ENCODE data around the gene PHAX. TPM values are rescaled to one million over a fixed set of nuclear protein-coding genes. Genes with fewer than 3 reads are reported as not detected.
"Not testable (repeated sequence)": the region's sequence is repeated elsewhere in the genome, so short reads cannot be mapped to it uniquely, and the experiment has no call there.

Gene PHAX
- total RNA-seq, 1 experiment from 2014 or later = 43.0 TPM

DNA sequence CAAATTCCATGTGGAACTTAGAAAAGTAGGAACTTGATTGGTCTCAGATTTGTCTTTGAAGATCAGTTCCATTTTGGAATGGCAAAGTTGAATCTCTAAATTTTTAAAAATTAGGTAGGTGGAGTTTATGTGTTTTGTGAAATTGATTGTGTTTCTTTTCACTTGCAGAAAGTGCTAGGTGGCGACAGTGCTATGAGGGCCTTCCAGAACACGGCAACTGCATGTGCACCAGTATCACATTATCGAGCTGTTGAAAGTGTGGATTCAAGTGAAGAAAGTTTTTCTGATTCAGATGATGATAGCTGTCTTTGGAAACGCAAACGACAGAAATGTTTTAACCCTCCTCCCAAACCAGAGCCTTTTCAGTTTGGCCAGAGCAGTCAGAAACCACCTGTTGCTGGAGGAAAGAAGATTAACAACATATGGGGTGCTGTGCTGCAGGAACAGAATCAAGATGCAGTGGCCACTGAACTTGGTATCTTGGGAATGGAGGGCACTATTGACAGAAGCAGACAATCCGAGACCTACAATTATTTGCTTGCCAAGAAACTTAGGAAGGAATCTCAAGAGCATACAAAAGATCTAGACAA, 2.8 kb downstream of the PHAX start:
- DNase-seq (ENCODE audit: low read depth) = no peak

DNA sequence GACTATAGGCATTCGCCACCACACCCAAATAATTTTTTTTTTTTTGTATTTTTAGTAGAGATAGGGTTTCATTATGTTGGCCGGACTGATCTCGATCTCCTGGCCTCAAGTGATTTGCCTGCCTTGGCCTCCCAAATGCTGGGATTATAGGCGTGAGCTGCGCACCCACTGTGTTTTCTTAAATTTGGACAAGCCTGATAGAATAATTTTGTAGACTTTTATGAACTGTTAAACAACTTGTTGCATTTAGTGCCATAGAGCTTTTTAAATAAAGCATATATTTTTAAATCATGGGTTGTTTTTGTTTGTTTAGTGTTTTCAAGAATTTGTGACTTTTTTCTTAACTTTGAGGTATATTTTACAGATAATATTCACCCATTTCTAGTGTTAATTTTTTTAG, 4.8 kb downstream of the PHAX start:
- no peak for DNase-seq (ENCODE audit: low read depth)

DNA sequence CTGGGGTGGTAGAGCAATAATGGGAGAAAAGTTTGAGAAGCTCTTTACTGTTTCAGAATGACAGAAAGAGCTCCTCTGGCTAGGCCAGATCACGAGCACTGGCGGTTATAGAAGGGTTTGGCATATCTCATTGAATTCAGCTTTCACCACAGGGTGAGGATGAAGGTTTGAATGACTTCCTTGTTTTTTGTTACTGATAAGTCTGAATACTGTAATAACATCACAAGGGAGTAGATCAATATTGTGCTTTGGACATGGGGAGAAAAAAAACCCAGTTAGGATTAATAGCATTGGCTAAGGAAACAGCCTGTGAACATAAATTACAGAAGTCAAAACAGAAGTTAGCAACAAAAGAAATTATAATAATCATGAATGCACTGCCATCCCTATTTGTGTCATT, 9.4 kb downstream of the PHAX start:
- DNase-seq (ENCODE audit: low read depth) = no peak

DNA sequence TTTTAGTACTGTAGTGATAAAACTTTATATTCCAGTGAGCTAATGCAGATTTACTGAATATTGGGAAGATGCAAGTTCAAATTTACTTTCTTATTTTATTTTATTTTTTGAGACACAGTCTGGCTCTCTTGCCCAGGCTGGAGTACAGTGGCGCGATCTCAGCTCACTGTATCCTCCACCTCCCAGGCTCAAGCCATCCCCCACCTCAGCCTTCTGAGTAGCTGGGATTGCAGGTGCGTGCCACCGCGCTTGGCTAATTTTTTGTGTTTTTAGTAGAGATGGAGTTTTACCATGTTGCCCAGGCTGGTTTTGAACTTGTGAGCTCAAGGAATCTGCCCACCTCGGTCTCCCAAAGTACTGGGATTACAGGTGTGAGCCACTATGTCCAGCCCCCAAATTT, 9.9 kb downstream of the PHAX start:
- no peak for DNase-seq (ENCODE audit: low read depth)

DNA sequence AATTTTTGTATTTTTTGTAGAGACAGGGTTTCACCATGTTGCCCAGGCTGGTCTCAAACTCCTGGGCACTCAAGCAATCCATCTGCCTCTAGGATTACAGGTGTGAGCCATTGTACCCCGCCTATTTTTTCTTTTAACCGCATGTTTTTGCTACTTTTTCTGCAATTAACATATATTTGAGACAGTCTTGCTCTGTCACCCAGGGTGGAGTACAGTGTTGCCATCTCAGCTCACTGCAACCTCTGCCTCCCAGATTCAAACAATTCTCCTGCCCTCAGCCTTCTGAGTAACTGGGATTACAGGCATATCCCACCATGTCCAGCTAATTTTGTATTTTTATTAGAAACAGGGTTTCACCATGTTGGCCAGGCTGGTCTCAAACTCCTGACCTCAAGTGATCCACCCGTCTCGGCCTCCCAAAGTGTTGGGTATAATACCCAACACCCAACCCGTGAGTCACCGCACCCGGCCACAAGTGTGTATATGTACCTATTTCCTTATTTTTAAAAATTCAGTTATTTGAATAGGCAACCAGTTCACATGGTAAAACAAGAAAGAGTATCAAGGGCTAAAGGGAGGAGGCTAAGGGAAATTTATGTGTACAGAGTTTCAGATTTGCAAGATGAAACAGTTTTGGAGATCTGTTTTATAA, 13.3 kb downstream of the PHAX start:
- DNase-seq (ENCODE audit: low read depth) = no peak

DNA sequence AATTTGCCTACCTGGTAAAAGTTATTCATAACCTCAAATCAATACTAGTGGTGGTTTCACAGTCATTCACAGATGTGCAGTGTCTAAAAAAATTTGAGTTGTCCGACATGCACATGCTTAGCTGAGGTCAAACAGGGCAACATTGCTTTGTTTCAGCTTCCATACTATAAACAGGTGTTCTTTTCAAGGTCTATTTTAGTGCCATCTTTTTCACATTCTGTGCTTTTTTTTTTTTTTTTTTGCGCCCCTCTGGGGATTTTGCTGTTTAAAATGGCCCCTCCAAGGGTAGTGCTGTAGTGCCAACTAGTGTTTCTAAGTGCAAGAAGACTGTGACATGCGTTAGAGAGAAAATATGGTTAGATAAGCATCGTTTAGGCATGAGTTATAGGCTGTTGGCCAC, 14.5 kb downstream of the PHAX start:
- no peak for DNase-seq (ENCODE audit: low read depth)

DNA sequence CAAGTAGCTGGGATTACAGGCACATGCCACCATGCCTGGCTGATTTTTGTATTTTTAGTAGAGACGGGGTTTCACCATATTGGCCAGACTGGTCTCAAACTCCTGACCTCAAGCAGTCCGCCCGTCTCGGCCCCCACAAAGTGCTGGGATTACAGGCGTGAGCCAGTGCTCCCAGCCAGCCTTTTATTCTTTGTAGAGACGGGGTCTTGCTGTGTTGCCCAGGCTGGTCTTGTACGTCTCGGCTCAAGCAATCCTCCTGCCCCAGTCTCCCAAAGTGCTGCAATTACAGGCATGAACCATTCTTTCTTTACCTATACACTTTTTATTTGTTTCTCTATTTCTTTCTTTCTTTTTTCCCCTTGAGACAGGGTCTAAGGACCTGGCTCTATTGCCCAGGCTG, 16.9 kb downstream of the PHAX start:
- not testable (repeated sequence) for DNase-seq (ENCODE audit: low read depth)

DNA sequence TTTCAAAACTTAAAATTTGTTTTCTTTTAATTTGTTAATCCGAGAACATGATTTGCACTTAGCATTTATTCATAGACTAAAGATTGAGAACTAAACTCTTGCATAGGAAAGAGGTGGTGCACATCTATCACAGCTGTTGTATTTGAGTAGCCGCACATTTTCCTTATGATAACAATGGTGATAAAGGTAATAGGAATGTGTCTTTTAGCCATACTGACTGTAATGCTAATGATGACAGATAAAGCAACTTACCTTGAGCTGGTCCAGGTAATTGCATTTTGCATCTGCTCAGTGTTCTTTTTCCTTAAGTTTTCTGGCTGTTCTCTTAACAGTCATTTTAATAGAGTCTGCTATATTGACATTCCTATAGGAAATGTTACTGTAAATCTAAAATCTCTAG, 19.0 kb downstream of the PHAX start:
- no peak for DNase-seq (ENCODE audit: low read depth)

DNA sequence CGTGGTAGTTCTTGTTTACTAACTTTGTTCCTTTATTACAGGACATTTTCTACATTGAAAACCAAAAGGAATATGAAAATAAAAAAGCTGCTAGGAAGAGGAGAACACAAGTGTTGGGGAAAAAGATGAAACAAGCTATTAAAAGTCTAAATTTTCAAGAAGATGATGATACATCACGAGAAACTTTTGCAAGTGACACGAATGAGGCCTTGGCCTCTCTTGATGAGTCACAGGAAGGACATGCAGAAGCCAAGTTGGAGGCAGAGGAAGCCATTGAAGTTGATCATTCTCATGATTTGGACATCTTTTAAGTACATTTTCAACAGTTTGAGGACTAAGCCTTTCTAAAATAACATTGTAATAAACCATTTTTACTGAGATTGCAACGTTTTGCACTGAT, 23.8 kb downstream of the PHAX start:
- DNase-seq (ENCODE audit: low read depth) = peak; percentile 85

DNA sequence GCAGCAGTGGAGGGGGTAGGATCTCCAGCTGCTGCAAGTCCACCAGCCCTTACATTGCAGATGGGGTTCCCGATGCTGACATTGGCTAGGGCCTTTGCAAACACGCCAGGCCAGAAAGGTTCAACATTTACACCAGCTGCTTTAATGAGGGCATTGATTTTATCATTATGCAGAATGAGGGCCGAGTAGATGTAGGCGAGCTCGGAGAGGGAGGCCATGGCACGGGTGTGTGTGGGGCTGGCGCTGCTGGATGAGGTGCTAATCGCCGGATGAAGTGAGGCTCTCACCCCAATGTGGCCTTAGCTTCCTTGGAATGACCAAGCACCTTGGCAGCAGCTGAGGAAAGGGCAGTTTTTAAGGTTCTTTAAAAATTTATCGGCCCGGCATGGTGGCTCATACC, 27.4 kb downstream of the PHAX start:
- DNase-seq (ENCODE audit: low read depth) = no peak

DNA sequence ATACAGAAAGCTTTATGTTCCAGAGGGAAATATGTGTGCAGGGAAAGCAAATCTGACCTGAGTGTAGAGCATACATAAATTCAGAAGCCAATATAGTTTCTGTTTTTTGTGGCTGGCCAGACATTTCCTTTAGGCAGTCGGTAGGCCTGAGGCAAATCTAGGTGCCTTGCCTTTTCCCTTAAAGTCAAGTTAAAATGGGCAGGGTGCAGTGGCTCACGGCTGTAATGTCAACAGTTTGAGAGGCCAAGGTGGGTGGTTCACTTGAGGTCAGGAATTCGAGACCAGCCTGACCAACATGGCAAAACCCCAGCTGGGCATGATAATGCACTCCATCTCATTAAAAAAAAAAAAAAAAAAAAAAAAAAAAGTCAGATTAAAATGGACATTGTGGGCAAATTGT, 31.2 kb downstream of the PHAX start:
- no peak for DNase-seq (ENCODE audit: low read depth)

DNA sequence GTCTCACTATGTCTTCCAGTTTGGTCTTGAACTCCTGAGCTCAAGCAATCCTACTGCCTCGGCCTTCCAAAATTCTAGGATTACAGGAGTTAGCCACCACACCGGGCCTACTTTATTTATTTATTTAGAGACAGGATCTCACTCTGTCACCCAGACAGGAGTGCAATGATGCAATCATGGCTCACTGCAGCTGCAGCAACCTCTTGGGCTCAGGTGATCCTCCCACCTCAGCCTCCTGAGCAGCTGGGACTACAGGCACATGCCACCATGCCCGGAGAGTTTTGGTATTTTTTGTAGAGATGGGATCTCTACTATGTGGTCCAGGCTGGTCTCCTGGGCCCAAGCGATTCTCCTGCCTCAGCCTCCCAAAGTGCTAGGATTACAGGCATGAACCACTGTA, 32.8 kb downstream of the PHAX start:
- DNase-seq (ENCODE audit: low read depth) = no peak

DNA sequence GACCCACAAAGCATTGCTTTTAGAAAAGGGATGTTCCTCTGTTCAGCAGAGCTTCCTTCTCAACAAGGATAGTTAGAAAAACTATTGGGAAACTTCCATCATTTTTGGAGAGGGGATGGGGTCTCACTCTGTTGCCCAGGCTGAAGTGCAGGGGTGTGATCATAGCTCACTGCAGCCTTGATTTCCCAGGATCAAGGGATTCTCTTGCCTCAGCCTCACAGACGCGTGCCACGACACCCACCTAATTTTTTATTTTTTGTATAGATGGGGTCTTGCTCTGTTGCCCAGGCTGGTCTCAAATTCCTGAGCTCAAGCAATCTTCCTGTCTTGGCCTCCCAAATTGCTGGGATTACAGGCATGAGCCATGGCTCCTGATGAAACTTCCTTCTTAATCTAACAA, 34.8 kb downstream of the PHAX start:
- DNase-seq (ENCODE audit: low read depth) = no peak

DNA sequence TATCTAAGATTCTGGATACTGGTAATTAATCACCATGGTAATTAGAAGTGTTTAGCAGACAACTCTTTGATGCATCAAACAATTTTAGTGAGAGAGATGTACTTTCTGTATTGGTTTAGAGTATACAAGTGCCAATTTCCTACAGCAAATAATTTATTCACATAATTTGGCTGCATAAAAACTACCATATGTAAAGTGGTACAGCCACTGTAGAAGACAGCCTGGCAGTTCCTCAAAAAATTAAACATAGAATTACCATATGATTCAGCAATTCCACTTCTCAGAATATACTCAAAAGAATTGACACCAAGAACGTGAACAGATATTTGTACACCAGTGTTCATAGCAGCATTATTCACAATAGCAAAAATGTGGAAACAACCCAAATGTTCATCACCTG, 36.2 kb downstream of the PHAX start:
- DNase-seq (ENCODE audit: low read depth) = no peak

DNA sequence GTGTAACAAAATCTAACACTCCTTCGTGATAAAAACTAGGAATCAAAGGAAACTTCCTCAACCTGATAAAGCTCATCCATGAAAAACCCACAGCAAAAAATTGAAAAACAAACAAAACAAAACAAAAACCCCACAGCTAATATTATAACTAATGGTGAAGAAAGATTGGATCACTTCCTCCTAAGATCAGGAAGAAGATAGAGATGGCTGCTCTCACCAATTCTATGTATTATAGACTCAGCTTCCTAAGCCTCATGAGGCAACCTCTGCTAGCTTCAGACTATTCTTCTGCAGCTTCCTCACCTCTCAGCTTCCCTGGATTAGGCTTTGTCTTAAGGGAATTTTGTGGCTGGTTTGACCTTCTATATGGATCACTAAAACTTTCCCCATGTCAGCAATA, 40.1 kb downstream of the PHAX start:
- no peak for DNase-seq (ENCODE audit: low read depth)

DNA sequence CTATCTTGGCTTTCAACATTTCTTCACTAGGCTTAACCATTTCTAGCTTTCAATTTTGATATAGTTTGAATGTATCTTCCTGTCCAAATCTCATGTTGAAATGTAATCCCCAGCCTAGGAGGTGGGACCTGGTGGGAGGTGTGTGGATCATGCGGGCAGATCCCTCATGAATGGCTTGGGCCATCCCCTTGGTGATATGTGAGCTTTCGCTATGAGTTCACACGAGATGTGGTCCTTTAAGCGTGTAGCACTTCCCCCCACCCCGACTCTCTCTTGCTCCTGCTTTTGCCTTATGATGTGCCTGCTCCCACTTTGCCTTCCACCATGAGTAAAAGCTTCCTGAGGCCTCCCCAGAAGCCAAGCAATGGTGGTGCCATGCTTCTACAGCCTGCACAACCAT, 40.6 kb downstream of the PHAX start:
- no peak for DNase-seq (ENCODE audit: low read depth)

DNA sequence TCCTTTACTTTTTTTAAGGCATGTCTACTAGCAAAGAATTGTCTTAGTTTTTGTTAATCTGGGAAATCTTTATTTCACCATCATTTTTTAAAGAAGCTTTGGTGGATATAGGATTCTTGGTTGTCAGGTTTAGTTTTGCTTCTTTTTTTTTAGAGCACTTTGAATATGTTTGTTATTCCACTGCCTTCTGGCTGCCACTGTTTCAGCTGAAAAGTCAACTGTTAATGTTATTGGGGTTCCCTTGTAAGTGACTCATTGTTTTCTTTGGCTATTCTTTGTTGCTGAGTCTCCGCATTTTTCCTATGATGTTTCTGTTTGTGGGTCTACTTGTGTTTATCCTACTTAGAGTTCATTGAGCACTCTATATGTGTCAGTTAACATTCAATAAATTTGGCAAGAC, 44.4 kb downstream of the PHAX start:
- DNase-seq (ENCODE audit: low read depth) = no peak

DNA sequence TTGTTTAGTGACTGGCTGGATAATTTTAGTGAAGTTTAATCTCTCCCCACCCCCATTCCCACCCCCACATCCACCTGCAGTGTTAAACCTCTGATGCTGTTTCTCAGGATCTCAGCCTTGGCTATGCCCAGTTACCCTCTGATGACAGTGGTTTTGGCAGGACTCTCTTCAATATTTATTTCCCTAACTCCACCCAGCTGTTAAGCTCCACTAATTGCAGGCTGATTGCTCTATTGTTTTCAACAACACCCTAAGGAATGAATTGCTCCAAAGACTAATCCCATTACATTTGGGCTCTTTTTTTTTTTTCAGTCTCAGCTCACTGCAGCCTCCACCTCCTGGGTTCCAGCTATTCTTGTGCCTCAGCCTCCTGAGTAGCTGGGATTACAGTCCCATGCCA, 46.3 kb downstream of the PHAX start:
- DNase-seq (ENCODE audit: low read depth) = no peak

DNA sequence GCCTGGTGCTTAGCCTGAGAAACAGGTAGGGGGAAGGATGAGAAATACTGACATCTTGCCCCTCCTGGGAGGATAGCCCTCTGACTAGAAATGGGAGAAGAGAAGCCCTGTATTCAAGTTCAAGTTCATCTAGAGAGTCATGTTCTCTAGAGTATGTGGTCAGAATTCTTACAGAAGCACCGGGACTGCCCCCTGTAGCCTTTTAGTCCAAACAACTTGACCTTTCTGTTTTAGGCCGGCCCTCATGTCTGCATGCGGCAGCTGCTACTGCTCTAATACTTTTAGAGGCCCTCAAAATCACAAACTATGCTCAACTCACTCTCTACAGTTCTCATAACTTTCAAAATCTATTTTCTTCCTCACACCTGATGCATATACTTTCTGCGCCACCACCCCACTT, 47.7 kb downstream of the PHAX start:
- no peak for DNase-seq (ENCODE audit: low read depth)

DNA sequence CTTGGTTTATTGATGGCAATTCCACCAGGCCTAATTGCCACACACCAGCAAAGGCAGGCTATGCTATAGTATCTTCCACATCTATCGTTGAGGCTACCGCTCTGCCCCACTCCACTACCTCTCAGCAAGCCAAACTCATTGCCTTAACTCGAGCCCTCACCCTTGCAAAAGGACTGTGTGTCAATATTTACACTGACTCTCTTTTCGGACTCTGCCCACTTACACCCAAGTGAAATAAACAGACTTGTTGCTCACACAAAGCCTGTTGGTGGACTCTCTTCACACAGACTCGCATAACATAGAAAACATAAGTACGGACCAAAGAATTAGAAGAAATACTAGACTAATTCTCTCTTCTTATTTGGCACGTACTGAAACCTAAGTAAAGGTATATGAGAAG, 48.3 kb downstream of the PHAX start:
- DNase-seq (ENCODE audit: low read depth) = not testable (repeated sequence)

DNA sequence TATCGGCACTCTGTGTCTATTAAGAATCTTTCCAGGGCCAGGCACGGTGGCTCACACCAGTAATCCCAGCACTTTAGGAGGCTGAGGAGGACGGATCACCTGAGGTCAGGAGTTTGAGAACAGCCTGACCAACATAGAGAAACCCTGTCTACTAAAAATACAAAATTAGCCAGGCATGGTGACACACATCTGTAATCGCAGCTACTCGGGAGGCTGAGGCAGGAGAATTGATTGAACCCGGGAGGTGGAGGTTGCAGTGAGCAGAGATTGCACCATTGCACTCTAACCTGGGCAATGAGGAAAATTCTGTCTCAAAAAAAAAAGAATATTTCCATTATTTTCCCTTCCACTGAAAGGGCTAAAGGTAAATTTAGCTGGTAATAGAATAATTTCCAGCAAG, 49.0 kb downstream of the PHAX start:
- DNase-seq (ENCODE audit: low read depth) = not testable (repeated sequence)

DNA sequence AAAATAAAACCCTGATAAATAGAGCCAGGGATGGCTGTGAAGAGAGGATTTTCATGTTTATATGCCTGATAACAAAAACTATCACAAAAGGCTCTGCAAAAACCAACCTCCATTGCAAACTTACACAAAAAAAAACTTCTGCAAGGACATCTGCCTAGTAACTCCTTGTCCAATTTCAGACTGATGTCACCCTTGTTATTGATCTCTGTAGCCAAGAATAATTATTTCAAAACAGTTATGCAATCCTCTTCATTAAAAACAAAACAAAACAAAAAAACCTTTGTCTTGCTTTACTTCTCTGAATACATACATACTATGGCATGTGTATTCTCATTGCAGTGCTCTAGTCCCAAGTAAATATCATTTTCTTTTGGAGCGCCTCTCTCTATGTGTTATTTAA, 49.7 kb downstream of the PHAX start:
- no peak for DNase-seq (ENCODE audit: low read depth)

DNA sequence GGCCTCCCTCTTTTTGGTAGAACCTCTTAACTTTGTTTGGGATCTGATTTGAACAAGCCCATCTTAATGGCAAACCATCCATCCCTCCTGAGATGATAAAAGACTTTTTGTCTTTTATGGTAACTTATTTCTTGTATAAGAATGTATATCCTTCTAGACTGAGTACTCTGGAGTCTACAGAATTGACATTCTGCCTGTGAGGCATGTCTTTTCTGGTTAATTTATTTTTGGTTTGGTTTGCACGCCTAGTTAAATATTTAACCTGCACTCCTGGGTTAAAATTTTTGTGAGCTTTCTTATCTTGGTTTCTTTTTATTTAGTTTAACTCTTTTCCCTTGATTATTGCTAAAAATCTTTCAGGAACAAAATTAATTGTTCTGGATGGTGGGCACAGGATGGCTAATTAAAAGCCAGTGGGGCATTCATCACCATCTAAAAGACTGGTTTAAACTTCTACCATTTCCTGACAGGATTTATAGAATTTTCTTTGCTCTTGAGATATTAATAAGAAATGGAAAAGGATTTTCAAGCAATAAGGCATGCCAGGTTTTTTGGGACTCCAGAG, 50.3 kb downstream of the PHAX start:
- DNase-seq (ENCODE audit: low read depth) = no peak
